ENCODE data around the gene ATP6V0C.
"Not testable (repeated sequence)": the region's sequence is repeated elsewhere in the genome, so short reads cannot be mapped to it uniquely, and the experiment has no call there.

ATP6V0C gene

DNA sequence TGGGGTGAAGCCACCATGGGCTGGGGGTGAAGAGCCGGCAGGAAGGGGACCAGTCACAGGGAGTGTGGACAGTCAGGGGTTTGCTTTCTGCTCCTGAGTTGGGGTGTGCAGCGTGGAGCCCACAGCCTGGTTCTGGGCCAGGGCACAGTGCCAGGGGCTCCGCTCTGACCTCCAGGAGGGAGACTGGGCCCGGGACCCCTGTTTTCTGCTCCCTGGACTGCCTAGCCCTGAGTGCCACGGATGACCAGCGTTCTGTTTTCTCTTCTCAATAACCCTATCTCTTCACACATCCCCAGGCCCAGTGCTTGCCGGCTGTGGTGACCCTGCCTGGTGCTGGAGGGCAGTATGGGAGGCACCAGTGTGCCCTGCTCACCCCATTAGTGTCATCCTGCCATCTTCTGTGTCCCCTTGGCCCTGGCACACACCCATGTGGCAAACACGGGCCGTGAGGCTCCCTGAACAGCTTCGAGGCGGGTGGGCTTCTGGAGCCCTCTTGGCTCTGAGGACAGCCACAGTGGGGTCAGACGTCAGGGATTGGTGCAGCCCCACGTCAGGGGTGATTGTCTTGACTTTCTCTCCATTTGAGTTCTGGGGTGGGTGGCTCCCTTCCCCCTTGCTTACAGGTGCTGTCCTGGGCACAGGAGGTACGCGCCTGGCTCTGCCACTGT is 16.3 kb downstream of the ATP6V0C start:
- peak; percentile 23 for DNase-seq

DNA sequence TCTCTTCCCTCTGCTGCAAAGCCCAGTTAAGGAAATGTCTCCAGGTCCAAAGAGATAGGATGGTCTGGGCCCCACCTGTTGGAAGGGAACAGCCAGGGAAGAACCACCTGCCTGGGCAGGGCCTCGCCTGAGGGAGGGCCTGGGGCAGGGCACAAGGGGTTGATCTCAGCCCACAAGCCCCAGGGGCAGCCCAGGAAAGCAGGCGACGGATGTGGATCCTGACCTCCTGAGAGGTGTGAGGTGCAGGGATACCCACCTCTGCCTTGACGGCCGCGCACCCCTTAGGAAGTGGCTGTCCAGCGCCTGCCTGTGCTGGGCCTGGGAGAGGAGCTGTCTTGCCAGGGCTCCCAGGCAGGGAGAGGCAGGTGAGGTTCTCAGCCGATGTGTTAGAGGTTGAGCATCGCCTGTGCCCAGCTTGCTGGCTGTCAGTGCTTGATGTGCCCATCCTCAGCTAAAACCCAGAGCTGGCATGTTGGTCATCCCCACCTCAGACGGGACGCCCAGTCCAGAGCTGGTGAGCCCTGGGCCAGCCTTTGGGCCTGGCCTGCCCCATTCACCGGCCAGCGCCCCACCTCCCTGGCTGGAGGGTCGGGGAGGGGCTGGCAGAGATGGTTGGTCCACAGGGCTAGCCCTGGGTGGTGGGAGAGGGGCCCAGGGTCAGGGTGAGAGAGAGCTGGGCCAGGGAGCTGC is 17.0 kb downstream of the ATP6V0C start:
- DNase-seq: peak; percentile 46

- no peak for DNase-seq
Observed at GRCh38 chr16:2531371-2531695, 17.6 kb downstream of the ATP6V0C start, which contains the start of gene CEMP1. TSS of gene CEMP1 (minus strand) at chr16:2531408. CDS start at chr16:2531073, 335 bp downstream.

DNA sequence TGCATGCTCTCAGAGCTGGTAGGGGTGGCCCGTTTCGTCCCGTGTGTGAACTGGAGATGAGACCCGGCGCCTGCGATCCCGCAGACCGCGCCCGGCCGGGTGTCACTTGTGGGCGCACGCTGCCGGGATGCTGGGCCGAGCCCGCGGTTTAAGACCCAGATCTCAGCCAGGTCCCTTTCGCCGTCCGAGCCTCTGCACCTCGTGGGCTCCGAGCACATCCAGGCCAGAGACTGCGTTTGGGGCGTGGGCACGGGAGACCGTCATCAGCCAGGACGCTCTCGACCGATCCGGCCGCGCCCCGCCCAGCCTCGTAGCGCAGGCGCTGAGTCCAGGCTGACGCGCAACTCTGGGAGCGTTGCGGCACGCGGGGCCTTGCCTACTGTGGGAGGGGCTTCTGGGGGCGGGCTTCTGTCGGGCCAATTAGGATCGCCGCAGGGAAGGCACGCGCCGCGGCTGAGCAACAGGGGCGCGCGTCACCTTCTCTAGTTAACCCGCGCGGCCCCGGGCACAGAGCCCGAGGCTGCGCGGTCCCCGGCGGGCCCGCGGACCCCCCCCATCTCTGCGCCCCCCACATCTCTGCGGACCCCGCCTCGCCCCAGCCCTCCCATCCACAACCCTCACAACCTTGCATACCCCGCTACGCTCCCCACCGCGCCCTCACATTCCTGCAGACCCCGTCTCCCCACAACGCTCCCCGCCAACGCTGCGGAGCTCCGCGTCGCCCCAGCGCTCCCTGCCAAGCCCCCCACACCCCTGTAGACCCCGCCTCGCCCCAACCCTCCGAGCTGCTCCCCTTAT is 18.1 kb downstream of the ATP6V0C start:
- DNase-seq: peak; percentile 98

GRCh38 chr16:2532494-2533141 is 18.9 kb downstream of the ATP6V0C start:
- peak; percentile 80 for DNase-seq

DNA sequence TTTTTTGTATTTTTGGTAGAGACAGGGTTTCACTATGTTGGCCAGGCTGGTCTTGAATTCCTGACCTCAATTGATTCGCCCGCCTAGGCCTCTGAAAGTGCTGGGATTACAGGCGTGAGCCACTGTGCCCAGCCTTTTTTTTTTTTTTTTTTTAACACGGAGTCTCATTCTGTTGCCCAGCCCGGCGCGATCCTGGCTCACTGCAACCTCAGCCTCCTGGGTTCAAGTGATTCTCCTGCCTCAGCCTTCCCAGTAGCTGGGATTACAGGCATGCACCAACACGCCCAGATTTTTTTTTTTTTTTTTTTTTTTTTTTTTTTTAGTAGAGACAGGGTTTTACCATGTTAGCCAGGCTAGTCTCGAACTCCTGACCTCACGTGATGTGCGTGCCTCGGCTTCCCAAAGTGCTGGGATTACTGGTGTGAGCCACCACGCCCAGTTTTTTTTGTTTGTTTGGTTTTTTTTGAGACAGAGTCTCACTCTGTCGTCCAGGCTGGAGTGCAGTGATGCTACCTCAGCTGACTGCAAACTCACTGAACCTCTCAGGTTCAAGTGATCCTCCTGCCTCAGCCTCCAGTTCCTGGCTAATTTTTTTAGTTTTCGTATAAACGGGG is 19.5 kb downstream of the ATP6V0C start:
- not testable (repeated sequence) for DNase-seq

DNA sequence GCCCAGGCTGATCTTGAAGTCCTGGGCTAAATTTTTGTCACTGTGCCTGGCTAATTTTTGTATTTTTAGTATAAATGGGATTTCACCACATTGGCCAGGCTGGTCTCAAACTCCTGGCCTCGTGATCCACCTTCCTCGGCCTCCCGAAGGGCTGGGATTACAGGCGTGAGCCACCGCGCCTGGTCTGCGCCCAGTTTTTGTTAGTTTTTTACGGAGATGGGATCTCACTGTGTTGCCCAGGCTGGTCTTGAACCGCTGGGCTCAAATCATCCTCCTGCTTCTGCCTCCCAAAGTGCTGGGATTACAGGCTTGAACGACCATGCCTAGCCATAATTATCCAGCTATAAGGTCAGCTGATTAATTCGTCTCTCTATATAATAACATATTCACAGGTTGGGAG is 20.2 kb downstream of the ATP6V0C start:
- DNase-seq: no peak

GRCh38 chr16:2534335-2534734 is 20.6 kb downstream of the ATP6V0C start:
- DNase-seq: not testable (repeated sequence)

DNA sequence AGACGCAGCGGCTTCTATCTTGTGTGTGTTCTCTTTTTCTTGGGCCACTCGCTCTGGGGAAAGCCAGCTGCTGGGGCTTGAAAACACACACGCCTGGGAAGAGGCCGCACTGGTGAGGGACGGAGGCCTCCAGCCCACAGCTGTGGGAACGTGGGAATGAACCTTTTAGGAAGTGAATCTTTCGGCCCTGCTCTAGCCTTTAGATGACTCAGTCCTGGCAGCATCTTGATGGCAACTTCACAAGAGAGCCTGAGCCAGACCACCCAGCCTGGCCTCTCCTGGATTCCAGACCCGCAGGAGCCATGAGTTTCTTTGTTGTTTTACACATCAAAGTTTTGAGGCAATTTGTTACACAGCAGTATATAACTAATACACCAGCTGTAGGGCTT is 21.9 kb downstream of the ATP6V0C start:
- DNase-seq: no peak

DNA sequence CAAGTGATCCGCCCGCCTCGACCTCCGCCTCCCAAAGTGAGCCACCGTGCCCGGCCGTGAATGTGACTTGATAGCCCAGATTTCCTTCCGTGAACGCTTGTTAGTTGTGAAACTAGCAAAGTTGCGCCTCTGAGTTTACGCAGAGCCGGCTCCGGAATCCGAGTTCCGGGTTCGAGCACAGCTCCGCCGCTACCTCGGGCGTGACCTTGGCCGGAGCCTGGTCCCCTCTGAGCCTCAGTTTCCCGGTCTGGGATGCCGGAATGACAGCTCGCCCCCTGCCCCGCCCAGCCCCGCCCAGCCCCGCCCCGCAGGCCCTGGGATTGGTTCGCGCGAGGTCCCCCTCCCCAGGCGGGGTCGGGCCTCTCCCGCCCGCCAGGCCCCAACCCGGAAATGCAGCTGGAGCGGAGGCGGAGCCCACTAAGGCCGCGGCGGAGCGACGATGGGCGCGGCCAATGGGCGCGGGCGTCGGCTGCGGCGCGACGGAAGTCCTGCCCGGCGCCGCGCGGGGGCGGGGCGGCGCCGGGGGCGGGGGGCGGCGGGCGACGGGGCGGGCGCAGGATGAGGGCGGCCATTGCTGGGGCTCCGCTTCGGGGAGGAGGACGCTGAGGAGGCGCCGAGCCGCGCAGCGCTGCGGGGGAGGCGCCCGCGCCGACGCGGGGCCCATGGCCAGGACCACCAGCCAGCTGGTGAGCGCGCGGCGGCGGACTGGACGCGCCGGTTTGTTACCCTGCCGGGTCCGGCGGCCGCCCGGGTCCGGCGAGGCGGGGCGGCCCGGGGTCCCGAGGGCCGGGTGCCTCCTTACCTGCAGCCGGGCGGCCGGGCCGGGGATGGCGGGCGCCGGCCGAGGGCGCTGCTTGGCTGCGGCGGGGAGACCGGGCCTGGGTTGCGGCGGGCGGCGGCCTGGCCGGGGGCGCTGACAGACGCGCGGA is 24.0 kb downstream of the ATP6V0C start, which contains the start of gene PDPK1:
PDPK1 (plus strand) TSS at position 571 of the 929 bp plus-strand sequence; CDS start at position 663, 92 bp downstream.
- DNase-seq: peak; percentile 97

GRCh38 chr16:2539192-2539844 is 25.6 kb downstream of the ATP6V0C start:
- DNase-seq: not testable (repeated sequence)

- DNase-seq: peak; percentile 34
Observed at GRCh38 chr16:2539845-2540458, 26.2 kb downstream of the ATP6V0C start.

DNA sequence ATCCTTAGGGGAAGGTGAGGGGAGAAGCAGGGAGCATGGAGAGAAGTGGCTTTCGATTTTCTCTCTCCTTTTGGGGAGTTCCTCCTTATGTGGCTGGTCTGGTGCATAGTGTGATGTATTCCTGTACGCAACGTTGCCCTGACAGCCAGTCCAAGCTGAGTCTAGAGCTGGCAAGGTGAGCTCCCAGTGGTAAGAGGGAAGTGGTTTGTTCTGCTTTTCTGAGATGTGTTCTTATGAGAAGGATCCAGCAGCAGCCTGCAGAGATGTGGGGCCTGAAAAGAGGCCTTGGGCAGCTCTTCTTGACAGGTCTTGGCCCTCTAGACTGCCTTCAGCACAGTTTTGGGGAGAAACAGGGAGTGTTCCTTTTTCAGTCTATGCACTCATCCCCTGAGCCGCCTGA is 27.2 kb downstream of the ATP6V0C start:
- DNase-seq: not testable (repeated sequence)

- peak; percentile 18 for DNase-seq
Observed at GRCh38 chr16:2541409-2541808, 27.7 kb downstream of the ATP6V0C start.

DNA sequence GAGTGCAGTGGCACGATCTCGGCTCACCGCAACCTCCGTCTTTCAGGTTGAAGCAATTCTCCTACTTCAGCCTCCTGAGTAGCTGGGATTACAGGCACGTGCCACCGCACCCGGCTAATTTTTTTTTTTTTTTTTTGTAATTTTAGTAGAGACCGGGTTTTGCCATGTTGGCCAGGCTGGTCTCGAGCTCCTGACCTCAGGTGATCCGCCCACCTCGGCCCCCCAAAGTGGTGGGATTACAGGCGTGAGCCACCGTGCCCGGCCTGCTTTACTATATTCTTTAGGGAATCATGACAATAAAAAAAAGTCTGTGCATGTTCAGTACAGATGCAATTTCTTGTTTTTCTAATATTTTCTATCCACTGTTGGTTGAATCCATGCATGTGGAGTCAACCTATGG is 30.0 kb downstream of the ATP6V0C start:
- not testable (repeated sequence) for DNase-seq

DNA sequence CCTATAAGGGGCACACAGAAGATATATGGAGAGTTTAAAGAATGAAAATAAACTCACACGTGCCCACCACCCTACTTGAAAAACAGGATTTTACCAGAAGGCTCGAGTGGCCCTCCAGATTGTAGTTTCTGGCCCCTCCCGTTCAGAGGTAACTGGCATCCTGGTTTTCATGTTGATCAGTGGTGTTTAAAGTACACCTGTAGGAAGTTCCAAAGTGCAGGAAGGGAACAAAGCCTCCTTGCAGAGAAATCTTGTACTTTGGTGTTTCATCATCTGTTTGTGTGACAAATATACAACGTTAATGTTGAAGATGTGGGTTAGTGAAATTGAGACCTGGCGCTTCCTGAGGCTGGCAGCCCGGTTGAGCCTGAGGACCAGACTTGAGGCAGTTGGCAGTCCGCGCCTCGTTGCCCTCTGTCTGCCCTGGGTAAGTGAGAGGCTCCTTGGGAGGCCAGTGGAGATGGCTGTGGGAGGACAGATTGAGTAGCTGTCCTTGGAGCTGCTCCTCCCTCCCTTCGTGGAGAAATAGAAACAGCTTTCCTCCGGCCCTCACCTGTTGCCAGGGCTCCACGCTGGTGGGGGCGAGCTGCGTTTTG is 36.6 kb downstream of the ATP6V0C start:
- DNase-seq: not testable (repeated sequence)

DNA sequence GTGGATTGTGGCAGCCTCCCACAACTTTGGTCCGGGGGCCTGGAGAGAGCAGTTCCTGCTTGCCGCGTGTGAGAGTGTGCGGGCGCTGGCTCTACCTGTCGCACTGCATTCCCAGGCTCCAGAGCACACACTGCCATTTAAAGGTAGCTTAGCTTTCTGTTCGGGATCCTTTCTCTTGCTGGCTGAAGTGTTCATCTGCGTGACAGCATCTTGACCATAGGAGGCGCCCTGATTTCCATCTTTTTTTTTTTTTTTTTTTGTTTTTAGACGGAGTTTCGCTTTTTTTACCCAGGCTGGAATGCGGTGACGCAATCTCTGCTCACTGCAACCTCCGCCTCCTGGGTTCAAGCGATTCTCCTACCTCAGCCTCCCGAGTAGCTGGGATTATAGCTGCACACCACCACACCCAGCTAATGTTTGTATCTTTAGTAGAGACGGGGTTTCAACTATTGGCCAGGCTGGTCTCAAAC is 37.7 kb downstream of the ATP6V0C start:
- not testable (repeated sequence) for DNase-seq

GRCh38 chr16:2554709-2555425 is 41.1 kb downstream of the ATP6V0C start:
- DNase-seq: not testable (repeated sequence)

DNA sequence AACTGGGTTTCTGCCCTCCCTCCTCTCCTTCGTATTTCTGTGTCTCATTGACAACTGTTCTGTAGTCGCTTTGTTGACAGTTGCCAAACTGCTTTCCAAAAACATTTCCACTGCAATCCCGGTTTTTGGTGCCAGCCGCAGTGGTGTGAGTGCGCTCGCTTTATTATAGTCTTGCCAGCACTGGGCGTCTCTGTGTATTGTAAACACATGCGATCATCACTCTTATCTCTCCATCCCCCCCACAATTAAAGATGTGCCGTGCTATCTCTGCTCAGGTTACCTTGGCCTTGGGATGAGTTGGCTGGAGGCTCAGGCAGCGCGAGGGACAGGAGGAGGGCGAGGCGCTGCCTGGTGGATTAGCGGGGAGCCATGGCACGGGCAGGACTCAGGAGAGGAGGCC is 43.4 kb downstream of the ATP6V0C start:
- not testable (repeated sequence) for DNase-seq

Measured in femur (tissue), 1 donor.